Measurements from ENCODE around the gene PGGHG.

- TF ChIP-seq CTCF (IDR thresholded peaks at IDR 0.05) (no peak), ZFX (IDR thresholded peaks at IDR 0.05; ENCODE audit: borderline replicate concordance) (no peak)
Observed at GRCh38 chr11:293852-294661, 5.1 kb downstream of the PGGHG start.

All from 22Rv1 (cell line).